GM18868 (cell line): Measurements from ENCODE around the gene FEN1.

ENCODE experiments used
- ATAC-seq: cut with Tn5 transposase; IDR thresholded peaks from one replicate; pipeline ENCODE4 v1.9.1; 2021; ENCODE audit warnings: mild to moderate bottlenecking, moderate library complexity; ENCODE audit not compliant: unreplicated experiment

The FEN1 gene

GRCh38 chr11:61792310-61793082, at the start of gene FEN1, which contains the start of gene TMEM258:
FEN1 (plus strand) TSS chr11:61792911; CDS start chr11:61795362, 2,451 bp downstream.
TMEM258 (minus strand) TSS chr11:61792599; CDS start chr11:61792558, 41 bp downstream.
- ATAC-seq: peak; percentile 85

GRCh38 chr11:61743486-61744095, 49.1 kb upstream of the FEN1 start:
- no peak for ATAC-seq

GRCh38 chr11:61744181-61744580, 48.5 kb upstream of the FEN1 start:
- no peak for ATAC-seq

- ATAC-seq: no peak
Measured at GRCh38 chr11:61744609-61745156, 48.0 kb upstream of the FEN1 start.

GRCh38 chr11:61745781-61746441, 46.8 kb upstream of the FEN1 start:
- ATAC-seq: no peak

- ATAC-seq: no peak
Measured at GRCh38 chr11:61746442-61747191, 46.1 kb upstream of the FEN1 start.

GRCh38 chr11:61747192-61747966, 45.3 kb upstream of the FEN1 start:
- ATAC-seq: peak; percentile 52

- no peak for ATAC-seq
Measured at GRCh38 chr11:61747967-61748285, 44.8 kb upstream of the FEN1 start.

- no peak for ATAC-seq
Measured at GRCh38 chr11:61749591-61750217, 43.0 kb upstream of the FEN1 start.

- no peak for ATAC-seq
Measured at GRCh38 chr11:61750631-61751273, 42.0 kb upstream of the FEN1 start.

GRCh38 chr11:61751384-61751783, 41.3 kb upstream of the FEN1 start:
- no peak for ATAC-seq

- peak; percentile 48 for ATAC-seq
Measured at GRCh38 chr11:61752117-61752924, 40.4 kb upstream of the FEN1 start, which contains the start of gene MYRF. MYRF (plus strand) TSS chr11:61752636; CDS start chr11:61752745, 109 bp downstream.

- no peak for ATAC-seq
Measured at GRCh38 chr11:61752925-61753521, 39.7 kb upstream of the FEN1 start.

GRCh38 chr11:61753672-61754071, 39.0 kb upstream of the FEN1 start:
- ATAC-seq: no peak

GRCh38 chr11:61754534-61755482, 37.9 kb upstream of the FEN1 start:
- ATAC-seq: no peak

- ATAC-seq: no peak
Measured at GRCh38 chr11:61756147-61756451, 36.6 kb upstream of the FEN1 start.
